ENCODE data around the gene OR10V1. TPM values are rescaled to one million over a fixed set of nuclear protein-coding genes. Genes with fewer than 3 reads are reported as not detected.

The OR10V1 gene
- polyA plus RNA-seq (2013, experiment 1 of 2; ENCODE audit: insufficient read length) = not detected
- not detected for polyA plus RNA-seq (2013, experiment 2 of 2; ENCODE audit: insufficient read length)

- DNase-seq = no peak
Measured at GRCh38 chr11:59713745-59714144, at the start of gene OR10V1. TSS of gene OR10V1 (minus strand) at chr11:59713845. CDS start at chr11:59713845, 0 bp downstream.

GRCh38 chr11:59761993-59762392, 48.3 kb upstream of the OR10V1 start:
- DNase-seq = no peak

- DNase-seq = no peak
Measured at GRCh38 chr11:59760771-59761170, 47.1 kb upstream of the OR10V1 start.

- DNase-seq = no peak
Measured at GRCh38 chr11:59759900-59760299, 46.3 kb upstream of the OR10V1 start.

GRCh38 chr11:59758401-59759037, 44.9 kb upstream of the OR10V1 start:
- no peak for DNase-seq

- no peak for DNase-seq
Measured at GRCh38 chr11:59756845-59757244, 43.2 kb upstream of the OR10V1 start.

GRCh38 chr11:59756558-59756840, 42.9 kb upstream of the OR10V1 start:
- no peak for DNase-seq

GRCh38 chr11:59755701-59756557, 42.3 kb upstream of the OR10V1 start:
- DNase-seq = peak; percentile 72

GRCh38 chr11:59754859-59755700, 41.4 kb upstream of the OR10V1 start, which contains the start of gene STX3:
TSS of gene STX3 (plus strand) at chr11:59755376. CDS start at chr11:59755606, 230 bp downstream.
- peak; percentile 68 for DNase-seq

GRCh38 chr11:59754494-59754858, 40.8 kb upstream of the OR10V1 start:
- DNase-seq = peak; percentile 4

GRCh38 chr11:59753650-59754493, 40.2 kb upstream of the OR10V1 start:
- DNase-seq = peak; percentile 70

GRCh38 chr11:59746111-59746510, 32.5 kb upstream of the OR10V1 start:
- DNase-seq = no peak

- no peak for DNase-seq
Measured at GRCh38 chr11:59730896-59731565, 17.4 kb upstream of the OR10V1 start.

GRCh38 chr11:59729834-59730233, 16.2 kb upstream of the OR10V1 start:
- no peak for DNase-seq

GRCh38 chr11:59728913-59729312, 15.3 kb upstream of the OR10V1 start:
- no peak for DNase-seq

- DNase-seq = no peak
Measured at GRCh38 chr11:59728154-59728553, 14.5 kb upstream of the OR10V1 start.

- no peak for DNase-seq
Measured at GRCh38 chr11:59727426-59727825, 13.8 kb upstream of the OR10V1 start.

- DNase-seq = no peak
Measured at GRCh38 chr11:59724066-59724465, 10.4 kb upstream of the OR10V1 start.

- no peak for DNase-seq
Measured at GRCh38 chr11:59719556-59719955, 5.9 kb upstream of the OR10V1 start.

- DNase-seq = no peak
Measured at GRCh38 chr11:59716051-59716450, 2.4 kb upstream of the OR10V1 start.

GRCh38 chr11:59710136-59710847, 3.4 kb downstream of the OR10V1 start:
- DNase-seq = no peak
